DMS114 treated with DMSO at 0.1 percent for 48 hours (cell line): Measurements from ENCODE around the gene GM2A.
A peak's percentile ranks its signal among the peaks of the same experiment; 100 is the strongest.
"Not testable (repeated sequence)": the region's sequence is repeated elsewhere in the genome, so short reads cannot be mapped to it uniquely, and the experiment has no call there.

Experiments
- DNase-seq: peaks from one replicate; lab custom pipeline; 2025; ENCODE audit not compliant: unreplicated experiment; lab: John Stamatoyannopoulos, UW

GM2A gene

DNA sequence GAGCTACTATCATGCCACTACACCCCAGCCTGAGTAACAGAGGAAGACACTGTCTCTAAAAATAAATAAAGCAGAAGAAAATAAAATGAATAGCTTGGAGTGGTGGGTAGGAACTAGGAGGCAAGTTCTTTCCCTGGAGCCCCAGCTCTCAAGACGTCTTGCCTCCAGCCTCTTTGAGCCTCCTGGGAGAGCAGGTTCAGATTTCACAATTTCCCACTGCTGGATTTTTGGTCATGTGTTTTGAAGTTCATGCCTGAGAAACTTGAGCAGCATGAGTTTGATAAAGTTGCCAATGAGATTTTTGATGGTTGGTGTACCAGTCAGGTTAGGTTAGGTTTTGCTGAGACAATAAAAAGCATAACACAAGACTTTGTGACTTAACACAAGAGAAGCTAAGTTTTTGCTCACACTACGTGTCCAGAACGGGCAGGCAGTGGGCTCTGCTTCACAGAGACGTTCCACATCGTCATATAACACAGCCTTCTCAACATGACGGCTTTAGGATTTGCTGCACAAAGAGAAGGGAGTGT is 25.0 kb upstream of the GM2A start:
- DNase-seq: no peak

DNA sequence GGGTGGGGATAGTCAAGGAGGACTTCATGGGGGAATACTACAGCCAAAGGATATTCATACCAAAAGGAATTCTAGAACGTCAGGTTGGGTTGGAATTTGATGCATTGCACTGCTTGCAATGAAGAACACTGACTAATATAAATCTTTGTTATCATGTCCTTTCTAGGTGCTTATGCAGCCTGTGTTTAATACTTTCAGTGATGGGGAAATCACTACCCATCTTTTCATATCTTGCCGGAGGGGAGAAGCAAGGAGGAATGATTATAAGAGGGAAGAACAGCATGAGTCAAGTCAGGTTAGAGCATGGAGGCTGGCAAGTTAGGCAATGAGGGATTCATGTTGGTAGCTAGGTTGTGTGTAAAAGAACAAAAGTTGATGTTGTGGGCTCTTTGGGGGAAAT is 24.0 kb upstream of the GM2A start:
- DNase-seq: no peak

DNA sequence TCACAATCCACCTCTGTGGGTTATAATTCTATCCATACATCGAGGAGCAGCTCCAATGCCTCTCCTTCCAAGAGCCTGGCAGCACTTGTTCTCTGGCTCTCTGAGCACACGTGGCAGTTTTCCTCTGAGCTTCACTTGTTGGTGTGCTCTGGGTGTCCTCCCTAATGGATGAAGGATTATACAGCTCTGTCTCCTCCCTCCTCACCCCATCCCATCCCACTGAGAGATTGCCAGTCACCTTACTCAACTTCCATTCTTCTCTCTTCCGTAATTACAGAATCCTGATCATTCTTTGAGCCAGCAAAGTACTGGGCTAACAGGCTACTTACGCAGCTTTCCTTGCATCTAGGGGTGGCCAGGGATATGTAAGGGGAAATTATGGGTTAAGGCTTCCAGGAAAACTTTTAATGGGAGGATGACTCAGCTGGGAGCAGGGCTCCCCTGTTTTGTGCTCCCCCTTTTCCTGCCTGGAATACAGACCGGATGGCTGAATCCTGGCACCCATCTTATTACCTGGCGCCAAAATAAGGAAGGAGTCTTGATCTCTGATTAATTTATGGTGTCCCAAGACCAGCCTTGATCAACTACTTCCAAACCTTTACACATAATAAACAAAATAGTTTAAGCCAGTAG is 22.8 kb upstream of the GM2A start:
- DNase-seq: no peak

DNA sequence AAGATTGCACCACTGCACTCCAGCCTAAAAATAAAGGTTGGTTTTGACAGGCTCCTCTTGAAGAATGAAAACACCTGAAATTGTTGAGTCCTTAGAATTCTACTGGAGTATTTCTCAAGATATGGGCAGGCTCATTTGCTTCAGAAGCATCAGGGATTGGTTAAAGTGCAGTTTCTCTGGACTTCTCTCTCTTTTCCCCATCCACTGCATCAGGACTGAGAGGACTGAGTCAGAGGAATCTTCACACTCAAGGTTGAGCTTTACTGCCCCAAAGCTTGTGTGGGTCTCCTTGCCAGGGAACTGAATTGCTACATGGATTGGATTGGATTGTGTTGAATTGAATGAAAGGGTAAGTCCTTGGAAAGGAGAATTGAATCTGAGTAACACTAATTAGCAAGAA is 21.6 kb upstream of the GM2A start:
- DNase-seq: no peak

DNA sequence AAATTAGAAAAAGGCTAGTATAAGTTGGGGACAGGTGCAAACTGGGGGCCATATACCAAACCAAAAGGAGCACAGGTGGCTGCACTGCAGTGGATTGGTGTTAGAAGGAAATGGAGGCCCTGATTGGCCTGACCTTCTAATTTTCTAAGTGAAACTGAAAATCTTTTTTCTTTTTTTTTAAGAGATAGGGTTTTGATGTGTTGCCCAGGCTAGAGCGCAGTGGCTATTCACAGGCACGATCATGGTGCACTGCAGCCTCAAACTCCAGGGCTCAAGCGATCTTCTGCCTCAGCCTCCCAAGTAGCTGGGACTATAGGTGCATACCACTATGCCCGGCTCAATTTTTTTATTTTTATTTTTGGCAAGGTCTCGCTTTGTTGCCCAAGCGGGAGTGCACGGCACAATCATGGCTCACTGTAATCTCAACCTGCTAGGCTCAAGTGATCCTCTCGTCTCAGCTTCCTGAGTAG is 19.3 kb upstream of the GM2A start:
- DNase-seq: no peak

DNA sequence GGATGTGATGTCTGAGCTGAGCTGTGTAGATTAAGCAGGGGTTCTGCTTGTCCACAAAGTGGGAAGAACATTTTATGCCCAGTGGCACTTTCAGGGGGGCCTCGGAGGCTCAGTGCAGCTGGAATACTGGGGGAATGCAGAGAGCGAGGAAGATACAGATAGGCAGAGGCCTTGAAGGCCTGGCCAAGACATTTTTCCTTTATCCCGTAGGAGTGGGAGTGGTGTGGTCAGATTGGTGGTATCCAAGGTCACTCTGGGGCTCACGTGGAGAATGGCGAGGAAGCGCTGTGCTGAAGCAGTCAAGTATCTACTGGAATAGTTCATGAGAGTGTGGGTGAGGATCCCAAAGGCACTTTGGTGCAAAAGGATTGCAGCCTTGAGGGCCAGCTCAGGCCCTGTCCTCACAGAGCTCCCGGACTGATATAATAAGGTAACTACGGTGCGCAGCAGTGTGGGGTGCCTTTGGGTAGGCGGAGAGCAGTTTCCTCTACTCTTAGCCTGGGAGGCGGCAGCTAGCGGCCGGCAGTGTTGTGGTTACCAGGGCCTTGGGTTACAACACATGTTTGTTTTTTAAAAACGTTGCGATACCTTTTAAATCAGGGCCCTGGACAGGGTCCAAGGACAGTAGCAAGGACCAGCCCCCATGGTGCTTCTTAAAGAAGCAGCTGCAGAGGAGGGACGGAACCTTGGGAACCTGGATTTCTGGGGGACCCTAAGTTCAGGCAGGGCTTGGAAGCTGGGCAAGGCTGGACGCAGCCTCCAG is 18.3 kb upstream of the GM2A start:
- DNase-seq: no peak

DNA sequence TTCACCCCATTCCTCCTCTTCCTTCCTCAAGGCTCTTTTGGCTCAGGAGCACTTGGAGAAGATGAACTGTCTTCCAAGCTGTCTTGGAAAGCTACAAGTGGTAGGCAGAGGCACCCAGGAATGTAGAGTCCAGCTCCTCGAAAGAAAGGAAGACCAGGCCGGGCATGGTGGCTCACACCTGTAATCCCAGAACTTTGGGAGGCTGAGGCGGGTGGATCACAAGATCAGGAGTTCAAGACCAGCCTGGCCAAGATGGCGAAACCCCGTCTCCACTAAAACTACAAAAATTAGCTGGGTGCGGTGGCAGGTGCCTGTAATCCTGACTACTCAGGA is 17.8 kb upstream of the GM2A start:
- not testable (repeated sequence) for DNase-seq

DNA sequence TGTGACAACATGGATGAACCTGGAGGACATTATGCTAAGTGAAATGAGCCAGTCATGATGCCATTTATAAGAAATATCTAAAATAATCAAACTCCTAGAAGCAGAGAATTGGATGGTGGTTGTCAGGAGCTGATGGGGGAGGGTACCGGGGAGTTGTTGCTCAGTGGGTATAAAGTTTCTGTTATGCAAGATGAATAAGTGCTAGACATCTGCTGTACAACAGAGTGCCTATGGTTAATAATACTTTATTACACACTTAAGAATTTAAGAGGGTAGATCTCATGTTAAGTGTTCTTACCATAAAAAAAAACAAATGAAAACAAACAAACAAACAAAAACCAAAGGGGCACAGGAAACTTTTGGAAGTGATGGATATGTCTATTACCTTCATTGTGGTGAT is 16.1 kb upstream of the GM2A start:
- no peak for DNase-seq

DNA sequence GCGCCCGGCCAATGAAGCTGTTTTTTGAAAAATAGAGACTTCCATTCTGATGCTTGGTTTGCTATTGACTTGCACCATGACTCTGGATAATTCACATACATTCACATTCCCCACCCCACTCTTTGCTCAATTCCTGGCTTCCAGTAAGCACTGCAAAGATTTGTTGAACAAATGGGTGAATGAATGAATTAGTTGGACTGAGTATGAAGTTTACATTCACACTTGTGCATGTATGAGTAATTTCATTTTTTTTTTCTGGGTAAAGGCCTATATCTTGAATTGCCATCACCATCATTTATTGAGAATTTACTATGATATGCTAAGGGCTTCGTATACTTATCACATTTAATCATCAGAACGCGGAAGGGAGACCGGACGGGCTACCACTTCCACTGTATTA is 15.3 kb upstream of the GM2A start:
- no peak for DNase-seq

DNA sequence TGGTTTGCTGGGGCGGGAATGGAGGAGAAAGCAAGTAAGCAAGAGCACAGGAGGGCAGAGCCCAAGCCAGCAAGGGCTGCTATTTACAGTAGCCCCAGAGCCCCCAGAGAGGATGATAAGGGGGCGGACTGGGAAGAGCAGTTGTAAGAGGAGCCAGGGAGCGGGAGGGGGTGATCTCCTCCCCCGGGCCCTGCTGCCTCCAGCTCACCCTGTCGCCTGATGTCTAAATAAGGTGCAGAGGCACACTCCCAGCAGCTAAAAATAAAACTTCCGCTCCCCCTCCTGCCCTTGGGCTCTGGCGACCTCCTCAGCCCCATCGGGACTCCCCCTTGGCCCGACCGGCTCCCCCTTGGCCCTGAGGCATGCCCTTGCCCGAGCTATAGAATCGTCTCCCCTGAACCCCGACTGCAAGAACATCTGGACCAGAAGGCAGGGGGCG is 14.7 kb upstream of the GM2A start:
- no peak for DNase-seq

DNA sequence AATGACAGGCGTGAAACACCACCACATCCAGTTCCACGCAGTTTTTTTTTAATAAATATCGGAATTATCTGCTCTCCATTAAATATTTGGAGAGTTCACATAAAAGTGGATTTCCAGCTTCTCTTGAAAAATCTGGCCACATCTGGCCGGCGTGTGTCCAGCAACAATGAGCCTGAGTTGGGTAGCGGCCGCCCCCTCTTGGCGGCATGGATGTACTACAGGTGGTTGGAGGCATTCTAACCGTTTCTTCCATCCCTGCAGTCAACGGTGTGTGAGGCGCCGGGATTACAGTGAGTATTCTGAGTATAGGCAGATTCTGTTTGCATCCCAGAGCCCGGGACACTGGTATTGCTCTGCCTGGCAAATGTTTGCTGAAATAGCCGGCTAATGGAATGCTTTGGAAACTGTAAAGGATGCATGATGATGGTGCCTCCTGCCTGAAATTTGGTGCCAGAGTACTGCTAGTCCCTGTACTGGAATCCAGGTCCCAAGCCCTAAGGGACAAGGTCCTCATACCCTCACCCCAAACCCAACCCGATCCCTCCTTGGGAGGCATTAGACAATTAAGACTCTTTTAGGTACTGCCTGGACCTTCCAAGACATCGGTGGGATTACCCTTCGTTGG is 13.6 kb upstream of the GM2A start:
- DNase-seq: peak; percentile 58

DNA sequence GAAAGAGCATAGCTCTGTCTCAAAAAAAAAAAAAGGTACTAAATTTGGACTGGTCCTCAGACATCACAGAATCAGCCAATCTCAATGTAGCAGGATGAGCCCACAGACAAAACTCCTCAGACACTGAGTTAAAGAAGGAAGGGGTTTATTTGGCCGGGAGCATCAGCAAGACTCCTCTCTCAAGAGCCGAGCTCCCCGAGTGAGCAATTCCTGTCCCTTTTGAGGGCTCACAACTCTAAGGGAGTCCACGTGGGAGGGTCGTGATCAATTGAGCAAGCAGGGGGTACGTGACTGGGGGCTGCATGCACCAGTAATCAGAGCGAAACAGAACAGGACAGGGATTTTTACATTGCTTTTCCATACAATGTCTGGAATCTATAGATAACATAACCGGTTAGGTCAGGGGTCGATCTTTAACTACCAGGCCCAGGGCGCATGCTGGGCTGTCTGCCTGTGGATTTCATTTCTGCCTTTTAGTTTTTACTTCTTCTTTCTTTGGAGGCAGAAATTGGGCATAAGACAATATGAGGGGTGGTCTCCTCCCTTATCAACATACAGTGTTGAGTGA is 12.6 kb upstream of the GM2A start:
- DNase-seq: not testable (repeated sequence)

DNA sequence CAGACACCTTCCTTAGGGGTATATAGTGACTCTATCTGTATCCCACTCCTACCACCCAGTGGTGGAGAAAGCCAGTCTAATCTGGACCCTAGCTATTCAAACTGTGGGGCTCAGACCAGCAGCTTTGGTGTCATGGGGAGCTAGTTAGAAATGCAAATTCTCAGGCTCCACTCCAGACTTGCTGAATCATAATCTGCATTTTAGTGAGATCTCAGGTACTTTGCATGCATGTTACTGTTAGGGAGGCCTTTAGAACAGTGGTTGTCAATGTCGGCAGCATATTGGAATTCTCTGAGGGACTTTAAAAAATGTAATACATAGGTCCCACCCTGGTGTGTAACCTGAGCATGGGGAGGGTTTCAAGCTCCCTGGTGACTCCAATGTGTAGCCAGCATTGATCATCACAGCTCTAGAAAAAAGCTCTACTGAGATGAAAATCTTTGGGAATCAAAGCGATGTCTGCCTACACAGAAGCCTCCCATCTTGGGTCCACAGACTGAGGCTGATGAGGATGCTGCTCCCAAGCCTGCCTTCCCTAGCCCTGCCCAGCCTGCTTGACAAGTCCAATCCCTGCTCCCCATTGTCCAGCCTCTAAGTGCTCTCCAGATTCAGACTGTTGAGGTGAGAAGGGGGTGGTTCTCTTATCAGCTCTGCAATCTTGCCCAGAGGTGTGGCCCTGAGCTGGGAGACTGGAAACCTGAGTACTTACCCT is 11.9 kb upstream of the GM2A start:
- DNase-seq: no peak

DNA sequence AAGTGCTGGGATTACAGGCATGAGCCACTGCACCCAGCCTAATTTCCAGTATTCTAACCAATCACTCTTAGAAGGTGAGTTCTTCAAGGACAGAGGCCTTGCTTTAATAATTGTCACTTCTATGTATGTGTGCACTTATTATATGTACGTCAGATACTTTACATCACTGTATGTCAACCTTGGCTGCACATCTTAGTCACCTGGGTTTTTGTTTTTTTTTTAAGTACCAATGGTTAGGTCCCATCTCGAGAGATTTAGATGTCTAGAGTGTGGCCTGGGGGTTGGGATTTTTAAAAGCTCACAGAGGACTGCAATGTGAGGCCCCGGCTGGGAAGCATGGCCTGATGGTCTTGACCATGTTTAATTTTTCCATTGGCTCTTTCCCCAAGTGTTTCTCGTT is 9.9 kb upstream of the GM2A start:
- no peak for DNase-seq

DNA sequence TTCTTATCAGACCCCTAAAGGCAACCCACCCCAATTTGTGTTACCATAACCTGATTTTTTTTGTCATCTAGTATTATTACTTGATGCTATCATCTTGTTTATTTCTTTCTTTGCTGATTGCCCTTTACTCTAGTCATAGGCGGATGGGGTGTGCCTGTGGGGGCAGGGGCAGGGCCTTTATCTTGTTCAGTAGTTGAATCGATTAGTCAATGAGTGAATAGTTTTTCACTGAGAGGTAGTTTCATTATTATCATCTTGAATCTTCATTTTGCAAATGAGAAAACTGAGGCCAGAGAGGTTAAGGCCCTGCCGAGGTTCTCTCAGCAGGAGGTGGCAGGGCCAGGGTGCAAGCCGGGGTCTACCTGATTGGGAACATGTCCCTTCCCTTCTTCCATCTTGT is 9.4 kb upstream of the GM2A start:
- DNase-seq: no peak

DNA sequence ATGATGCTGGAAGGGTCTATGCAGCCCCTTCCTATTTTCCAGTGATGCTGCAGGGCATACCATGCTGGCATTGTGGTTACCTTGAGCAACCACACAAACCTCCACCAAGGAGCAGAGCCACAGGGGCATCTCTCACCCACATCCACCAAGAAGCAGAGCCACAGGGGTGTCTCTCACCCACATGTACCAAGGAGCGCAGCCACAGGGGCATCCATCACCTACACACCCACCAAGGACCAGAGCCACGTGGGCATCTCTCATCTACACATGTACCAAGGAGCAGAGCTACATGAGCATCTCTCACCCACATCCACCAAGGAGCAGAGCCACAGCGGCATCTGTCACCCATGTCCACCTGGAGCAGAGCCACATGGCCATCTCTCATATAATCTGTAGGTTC is 8.8 kb upstream of the GM2A start:
- no peak for DNase-seq

DNA sequence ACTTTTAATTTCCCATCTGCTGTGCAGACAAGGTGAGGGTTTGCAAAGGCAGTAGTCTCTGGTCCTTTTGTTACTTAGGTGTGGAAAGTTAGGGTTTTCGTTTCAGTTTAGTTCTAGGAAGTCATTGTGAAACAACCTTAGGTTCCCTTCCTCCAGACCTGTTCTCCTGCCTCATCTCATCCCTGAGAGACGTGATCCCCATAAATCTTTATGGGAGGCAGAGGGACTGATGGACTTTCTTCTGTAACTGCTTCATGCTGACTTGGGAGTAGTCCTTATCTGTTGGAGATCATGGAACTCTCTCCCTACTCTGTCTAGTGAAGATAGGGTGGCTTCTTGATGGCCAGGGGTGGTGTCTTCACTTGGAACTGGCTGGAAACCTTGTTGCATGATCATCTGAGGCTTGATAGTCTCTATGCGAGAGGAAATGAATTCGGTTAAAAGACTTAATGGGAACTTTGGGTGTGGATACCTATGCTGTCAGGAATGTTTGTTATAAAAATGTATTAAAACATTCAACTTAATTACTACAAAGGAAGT is 7.2 kb upstream of the GM2A start:
- no peak for DNase-seq

DNA sequence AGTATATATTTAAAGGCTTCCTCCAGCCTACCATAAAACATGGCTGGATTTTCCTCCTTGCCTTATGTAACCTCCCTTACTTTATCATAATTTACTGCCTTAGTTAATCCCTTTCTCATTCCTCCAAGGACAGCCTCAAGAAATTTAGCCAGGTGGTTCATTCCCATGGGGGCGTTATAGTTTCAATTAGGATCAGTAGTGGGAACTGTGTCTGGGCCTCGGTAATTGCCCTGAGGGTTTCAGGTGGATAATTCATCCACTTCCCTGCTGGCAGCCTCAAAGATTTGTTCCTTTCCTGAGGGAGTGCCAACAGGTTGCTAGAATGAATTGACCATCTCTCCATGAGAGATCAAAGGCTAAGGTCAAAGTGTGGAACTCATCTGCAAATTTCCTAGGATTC is 4.3 kb upstream of the GM2A start:
- DNase-seq: no peak

DNA sequence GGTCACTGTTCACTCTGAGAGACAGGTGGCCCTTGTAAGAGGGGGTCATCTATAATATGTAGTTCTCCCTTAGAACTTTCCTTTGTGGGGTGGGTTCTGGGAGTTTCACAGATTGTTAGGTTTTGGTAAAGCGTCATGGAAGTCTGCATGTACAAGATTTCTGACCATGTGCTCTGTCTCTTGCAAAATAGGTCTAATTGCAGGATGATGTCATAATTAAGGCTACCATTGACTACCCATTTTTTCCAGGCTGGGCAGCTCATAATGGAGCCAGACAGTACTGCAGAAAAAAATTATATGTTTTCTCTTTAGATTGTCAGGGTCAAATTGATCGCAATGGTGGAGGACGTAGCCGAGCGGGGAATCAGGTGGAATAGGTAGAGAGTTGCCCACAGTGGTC is 3.7 kb upstream of the GM2A start:
- no peak for DNase-seq

DNA sequence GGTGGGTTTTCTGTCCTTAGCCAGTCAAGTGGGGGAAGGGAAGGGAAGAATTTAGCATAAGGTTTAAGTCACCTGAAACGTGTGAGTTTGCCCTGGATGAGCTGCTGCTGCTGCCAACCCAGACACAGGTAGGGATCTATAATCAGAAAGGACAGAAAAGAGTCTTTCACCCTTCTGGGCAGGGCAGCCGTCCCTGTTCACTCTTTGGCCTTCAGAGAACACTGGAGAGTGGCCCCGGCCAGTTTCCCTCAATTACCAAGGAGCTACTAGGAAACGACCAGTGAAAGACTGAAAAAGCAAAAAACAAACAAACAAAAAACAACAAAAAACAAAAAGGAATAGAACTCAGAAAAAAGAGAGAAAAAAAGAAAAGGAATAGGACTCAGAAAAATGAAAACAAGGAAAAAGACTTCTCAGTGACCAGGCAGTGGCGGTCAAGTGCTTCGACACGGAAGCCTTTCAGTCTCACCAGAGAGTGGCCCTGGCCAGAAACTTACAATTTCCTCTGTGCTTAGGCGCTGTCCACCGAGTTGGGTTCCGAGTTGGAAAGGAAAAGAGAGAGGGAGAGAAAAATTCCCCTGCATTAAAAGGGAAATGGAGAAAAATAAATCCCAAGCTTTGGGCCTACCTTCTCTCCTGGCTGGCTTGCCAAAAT is 2.5 kb upstream of the GM2A start:
- no peak for DNase-seq
